IgD-negative memory B cell (primary cell): ENCODE measurements around the gene POU2AF2. TPM values are rescaled to one million over a fixed set of nuclear protein-coding genes. Genes with fewer than 3 reads are reported as not detected.
"Not testable (repeated sequence)": the region's sequence is repeated elsewhere in the genome, so short reads cannot be mapped to it uniquely, and the experiment has no call there.

Source experiments
- H3K27ac Mint-ChIP-seq, 3 donors: one replicate each; pipeline ENCODE4 v1.8.0; 2020 to 2022; ENCODE audit warnings: mild to moderate bottlenecking in 3 of 3, mixed read lengths in 3 of 3, moderate library complexity in 1 of 3
- H3K27me3 Mint-ChIP-seq: one replicate; pipeline ENCODE4 v1.8.0; 2021; ENCODE audit warnings: mixed read lengths
- H3K36me3 Mint-ChIP-seq: one replicate; pipeline ENCODE4 v1.8.0; 2020; ENCODE audit warnings: mild to moderate bottlenecking, mixed read lengths
- H3K4me1 Mint-ChIP-seq, 3 donors: one replicate each; pipeline ENCODE4 v1.8.0; 2020 to 2022; ENCODE audit warnings: mixed read lengths in 3 of 3, mild to moderate bottlenecking in 1 of 3
- H3K4me3 Mint-ChIP-seq, 4 donors: one replicate each; pipeline ENCODE4 v1.8.0; 2020 to 2022; ENCODE audit warnings: mild to moderate bottlenecking in 4 of 4, mixed read lengths in 4 of 4, moderate library complexity in 3 of 4
- H3K9me3 Mint-ChIP-seq, 3 donors: one replicate each; pipeline ENCODE4 v1.8.0; 2020 to 2021; ENCODE audit warnings: mixed read lengths in 3 of 3, mild to moderate bottlenecking in 1 of 3
- polyA plus RNA-seq: library from polyadenylated mRNA; unstranded; fragments of 300-500 nt; fragmentation: Illumina TruSeq; gene quantifications from one replicate; pipeline ENCODE4 v1.2.3, GENCODE V29; 2021

The POU2AF2 gene
- polyA plus RNA-seq, 1 donor from 2014 or later = not detected

DNA sequence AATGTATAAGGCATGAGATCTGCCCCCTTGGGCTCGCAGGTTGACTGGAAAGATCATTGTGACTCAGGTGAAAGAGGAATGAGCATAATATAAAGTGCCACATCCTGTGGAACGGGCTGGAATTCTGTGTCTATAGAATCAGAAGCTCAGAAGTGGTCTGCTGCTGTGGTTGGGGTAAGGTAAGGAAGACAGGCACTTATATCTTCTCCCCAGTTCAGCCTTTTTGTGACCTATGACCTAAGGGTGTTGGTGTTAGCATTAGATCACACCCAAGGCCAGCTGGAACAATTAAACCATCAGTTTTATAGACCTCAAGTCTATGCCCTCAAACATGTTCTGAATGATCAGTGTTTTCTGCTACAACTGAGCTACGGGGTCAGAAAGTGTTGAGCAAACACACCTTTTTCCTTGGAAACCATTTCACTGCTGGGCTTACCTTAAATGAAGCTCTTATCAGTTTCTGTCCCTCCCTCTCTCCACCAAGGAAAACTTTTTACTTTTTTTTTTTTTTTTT, 37.1 kb downstream of the POU2AF2 start:
- H3K4me1 Mint-ChIP-seq = peaks cover 9 to 12% (median 10%) of the 10 kb centered on the region in 3 donors
- no peaks in the 10 kb centered on the region for H3K36me3 Mint-ChIP-seq
- H3K27ac Mint-ChIP-seq = no peak overlapping the region
- no peaks in the 10 kb centered on the region for H3K9me3 Mint-ChIP-seq
- peaks cover 2% of the 10 kb centered on the region for H3K27me3 Mint-ChIP-seq
- no peak overlapping the region for H3K4me3 Mint-ChIP-seq

DNA sequence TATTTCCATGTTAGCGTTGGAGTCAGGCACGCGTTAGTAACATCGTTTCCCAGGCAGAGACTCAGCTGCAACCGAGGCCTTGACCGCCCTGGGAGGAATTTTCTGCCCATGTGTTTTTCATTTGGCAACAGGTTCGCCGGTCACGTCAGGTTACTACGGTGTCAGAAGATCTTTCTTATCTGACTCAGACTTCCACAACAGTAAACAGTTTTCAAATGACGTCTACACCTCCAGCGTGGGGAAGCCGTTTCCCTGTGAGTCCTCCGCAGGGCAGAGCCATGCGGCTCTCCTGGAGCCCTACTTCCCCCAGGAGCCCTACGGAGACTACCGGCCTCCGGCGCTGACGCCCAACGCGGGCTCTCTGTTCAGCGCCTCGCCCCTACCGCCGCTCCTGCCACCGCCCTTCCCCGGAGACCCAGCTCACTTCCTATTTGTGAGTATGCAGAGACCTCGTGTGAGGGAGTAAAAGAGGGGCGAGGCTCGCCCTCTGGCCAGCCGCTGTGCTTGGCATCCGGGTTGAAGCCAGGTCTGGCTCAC, 38.5 kb downstream of the POU2AF2 start:
- Mint-ChIP-seq H3K9me3 (no peaks in the 10 kb centered on the region), H3K4me1 (peaks cover 9 to 12% (median 10%) of the 10 kb centered on the region in 3 donors), H3K27me3 (peaks cover 2% of the 10 kb centered on the region), H3K4me3 (peak overlapping the region in 2 of 4 donors; percentile 30 to 55), H3K27ac (peak overlapping the region in 2 of 3 donors; percentile 20 to 86), H3K36me3 (no peaks in the 10 kb centered on the region)

DNA sequence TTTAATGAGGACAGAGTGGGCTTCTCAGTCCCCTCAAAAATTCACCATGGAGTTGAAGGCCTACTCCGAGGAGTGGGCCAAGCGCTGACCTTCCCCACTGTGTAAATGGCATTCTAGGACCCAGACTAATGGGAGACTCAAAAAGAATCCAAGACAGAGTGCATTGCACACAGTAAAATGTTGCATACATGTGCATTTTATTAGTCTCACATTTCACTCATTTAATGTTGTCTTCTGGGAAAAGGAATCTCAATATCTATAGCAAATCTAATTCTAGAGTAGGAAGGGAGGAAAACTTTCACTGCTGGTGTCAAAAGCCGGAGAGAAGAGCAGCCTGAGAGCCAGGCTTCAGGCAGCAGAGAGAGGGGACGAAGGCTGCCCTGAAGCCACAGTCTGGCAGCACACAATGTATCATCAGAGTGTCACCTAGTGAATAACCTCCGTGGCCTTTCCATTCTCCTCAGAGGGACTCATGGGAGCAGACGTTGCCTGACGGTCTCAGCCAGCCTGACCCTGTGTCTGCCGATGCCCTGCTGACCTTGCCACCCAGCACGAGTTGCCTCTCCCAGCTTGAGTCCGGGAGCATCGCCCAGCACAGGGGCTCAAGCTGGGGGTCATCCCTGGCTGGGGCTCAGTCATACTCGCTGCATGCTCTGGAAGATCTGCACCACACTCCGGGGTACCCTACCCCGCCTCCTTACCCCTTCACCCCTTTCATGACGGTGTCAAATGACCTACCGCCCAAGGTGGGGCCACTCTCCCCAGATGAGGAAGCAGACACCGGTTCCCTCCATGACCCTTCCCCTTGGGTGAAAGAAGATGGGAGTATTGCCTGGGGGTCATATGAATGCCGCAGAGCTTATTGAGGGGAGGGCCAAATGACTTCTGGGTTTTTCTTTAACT, 39.9 kb downstream of the POU2AF2 start:
- H3K4me3 Mint-ChIP-seq = peak overlapping the region in 1 of 4 donors; percentile 21

DNA sequence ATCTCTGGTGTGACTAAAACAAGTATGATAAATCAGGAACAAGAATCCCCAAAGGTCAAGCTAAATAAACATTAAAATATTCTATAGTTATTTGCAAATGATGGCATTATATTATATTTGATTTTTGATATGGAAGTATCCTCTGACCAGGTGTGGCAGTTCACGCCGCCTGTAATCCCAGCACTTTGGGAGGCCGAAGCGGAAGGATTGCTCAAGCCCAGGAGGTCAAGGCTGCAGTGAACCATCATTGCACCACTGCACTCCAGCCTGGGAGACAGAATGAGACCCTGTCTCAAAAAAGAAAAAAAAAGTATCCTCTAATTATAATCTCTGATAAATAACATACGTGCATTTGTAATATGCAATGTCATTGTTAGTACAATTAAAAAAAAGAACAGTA, 46.2 kb downstream of the POU2AF2 start:
- Mint-ChIP-seq H3K27ac (no peak overlapping the region), H3K4me1 (peaks cover 0 to 3% (median 2%) of the 10 kb centered on the region in 3 donors), H3K36me3 (no peaks in the 10 kb centered on the region), H3K4me3 (no peak overlapping the region), H3K9me3 (no peaks in the 10 kb centered on the region), H3K27me3 (no peaks in the 10 kb centered on the region)

More for the DNA sequence above, 39.9 kb downstream of the POU2AF2 start:
- H3K27me3 Mint-ChIP-seq = no peaks in the 10 kb centered on the region
- H3K9me3 Mint-ChIP-seq = no peaks in the 10 kb centered on the region
- H3K4me1 Mint-ChIP-seq = peaks cover 9 to 12% (median 10%) of the 10 kb centered on the region in 3 donors
- H3K27ac Mint-ChIP-seq = no peak overlapping the region
- H3K36me3 Mint-ChIP-seq = no peaks in the 10 kb centered on the region

DNA sequence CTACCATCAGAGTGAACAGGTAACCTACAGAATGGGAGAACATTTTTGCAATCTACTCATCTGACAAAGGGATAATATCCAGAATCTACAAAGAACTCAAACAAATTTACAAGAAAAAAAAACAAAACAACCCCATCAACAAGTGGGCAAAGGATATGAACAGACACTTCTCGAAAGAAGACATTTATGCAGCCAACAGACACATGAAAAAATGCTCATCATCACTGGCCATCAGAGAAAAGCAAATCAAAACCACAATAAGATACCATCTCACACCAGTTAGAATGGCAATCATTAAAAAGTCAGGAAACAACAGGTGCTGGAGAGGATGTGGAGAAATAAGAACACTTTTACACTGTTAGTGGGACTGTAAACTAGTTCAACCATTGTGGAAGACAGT, 46.9 kb downstream of the POU2AF2 start:
- H3K27me3 Mint-ChIP-seq, H3K4me1 Mint-ChIP-seq, H3K9me3 Mint-ChIP-seq, H3K27ac Mint-ChIP-seq, H3K4me3 Mint-ChIP-seq, H3K36me3 Mint-ChIP-seq: not testable (repeated sequence)

DNA sequence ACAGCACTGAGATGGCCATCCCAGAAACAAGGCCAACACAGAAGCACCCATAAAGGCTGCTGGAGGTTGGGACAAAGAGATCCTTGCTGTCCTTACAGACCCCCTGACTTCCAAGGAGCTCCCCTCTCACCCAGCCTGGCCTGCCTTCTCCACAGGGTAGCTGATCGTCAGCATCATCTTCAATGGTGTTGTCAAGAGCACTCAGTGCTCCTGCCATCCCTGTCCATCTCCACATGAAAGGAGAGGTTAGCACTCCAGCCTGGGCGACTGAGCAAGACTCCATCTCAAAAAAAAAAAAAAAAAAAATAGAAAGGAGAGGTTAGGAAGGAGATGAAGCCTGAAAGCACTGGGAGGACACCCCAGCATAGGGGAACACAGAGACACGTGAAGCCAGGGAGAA, 50.7 kb downstream of the POU2AF2 start:
- H3K36me3 Mint-ChIP-seq = no peaks in the 10 kb centered on the region
- peaks cover 9 to 19% (median 12%) of the 10 kb centered on the region in 3 donors for H3K4me1 Mint-ChIP-seq
- H3K4me3 Mint-ChIP-seq = peak overlapping the region in 1 of 4 donors; percentile 74
- H3K27me3 Mint-ChIP-seq = peaks cover 3% of the 10 kb centered on the region
- H3K9me3 Mint-ChIP-seq = no peaks in the 10 kb centered on the region
- no peak overlapping the region for H3K27ac Mint-ChIP-seq

DNA sequence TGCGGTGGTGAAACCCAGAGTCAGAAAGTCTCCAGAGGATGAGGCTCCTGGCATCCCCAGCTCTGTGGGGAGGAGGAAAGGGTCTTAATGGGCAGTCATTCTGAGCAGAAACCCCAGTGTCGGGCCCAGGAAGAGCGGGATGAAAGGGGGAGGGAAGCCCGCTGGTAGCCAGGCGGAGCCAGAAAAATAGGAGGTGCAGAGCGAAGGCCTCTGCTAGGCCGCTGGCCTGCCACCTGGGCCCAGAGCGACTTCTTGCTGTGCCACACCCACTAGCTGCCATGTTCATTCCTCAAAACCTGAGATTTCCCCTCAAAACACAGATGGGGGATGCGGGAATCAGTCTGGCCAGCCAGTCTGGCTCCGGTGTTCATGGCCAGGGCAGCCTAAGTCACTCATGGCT, 52.2 kb downstream of the POU2AF2 start:
- H3K36me3 Mint-ChIP-seq = no peaks in the 10 kb centered on the region
- H3K27me3 Mint-ChIP-seq = peaks cover 3% of the 10 kb centered on the region
- H3K4me1 Mint-ChIP-seq = peaks cover 14 to 29% (median 22%) of the 10 kb centered on the region in 3 donors
- peak overlapping the region; percentile 71 to 87 (median 80) for H3K4me3 Mint-ChIP-seq
- H3K9me3 Mint-ChIP-seq = no peaks in the 10 kb centered on the region
- H3K27ac Mint-ChIP-seq = no peak overlapping the region

DNA sequence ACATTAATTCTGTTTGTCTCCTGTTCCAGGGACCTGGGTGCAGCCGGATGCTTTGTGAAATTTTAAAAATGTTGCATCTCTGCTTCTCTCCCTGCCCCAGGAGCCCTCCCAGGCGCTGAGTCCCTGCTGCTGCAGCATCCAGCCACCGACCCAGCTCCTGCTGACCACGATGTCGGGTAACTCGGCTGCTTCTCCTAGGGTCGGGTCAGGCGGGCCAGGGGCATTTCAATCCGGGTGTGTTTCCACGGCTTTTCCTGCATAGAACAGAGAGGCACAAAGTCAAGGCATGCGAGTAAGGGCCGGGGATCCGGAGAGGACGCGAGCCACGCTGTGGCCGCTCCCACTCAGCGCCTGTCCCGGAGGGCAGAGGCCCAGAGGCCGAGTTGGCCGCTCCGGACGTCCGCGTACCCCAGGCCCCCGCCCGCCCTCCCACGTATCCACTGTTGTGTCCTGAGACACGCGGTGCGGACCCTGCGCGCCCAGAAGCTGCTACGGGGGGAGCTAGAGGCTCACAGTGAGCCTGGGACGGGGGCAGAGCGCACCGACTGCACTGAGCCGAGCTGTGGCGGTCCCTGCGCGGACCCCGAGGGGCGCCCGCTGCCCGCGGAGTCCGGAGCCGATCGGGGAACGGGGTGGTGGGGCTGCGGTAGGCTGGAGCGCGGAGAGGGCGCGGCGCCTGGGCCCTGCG, 53.0 kb downstream of the POU2AF2 start, which contains the start of gene POU2AF3:
Gene POU2AF3, plus strand, starts transcription at position 134 of the 688 bp plus-strand sequence. Its CDS starts 36 bp downstream, at position 170.
- Mint-ChIP-seq H3K27me3 (peaks cover 3% of the 10 kb centered on the region), H3K4me1 (peaks cover 16 to 30% (median 28%) of the 10 kb centered on the region in 3 donors), H3K36me3 (no peaks in the 10 kb centered on the region), H3K9me3 (no peaks in the 10 kb centered on the region), H3K4me3 (peak within 1 kb of the TSS; percentile 74 to 88 (median 83)), H3K27ac (no peak within 1 kb of the TSS)

DNA sequence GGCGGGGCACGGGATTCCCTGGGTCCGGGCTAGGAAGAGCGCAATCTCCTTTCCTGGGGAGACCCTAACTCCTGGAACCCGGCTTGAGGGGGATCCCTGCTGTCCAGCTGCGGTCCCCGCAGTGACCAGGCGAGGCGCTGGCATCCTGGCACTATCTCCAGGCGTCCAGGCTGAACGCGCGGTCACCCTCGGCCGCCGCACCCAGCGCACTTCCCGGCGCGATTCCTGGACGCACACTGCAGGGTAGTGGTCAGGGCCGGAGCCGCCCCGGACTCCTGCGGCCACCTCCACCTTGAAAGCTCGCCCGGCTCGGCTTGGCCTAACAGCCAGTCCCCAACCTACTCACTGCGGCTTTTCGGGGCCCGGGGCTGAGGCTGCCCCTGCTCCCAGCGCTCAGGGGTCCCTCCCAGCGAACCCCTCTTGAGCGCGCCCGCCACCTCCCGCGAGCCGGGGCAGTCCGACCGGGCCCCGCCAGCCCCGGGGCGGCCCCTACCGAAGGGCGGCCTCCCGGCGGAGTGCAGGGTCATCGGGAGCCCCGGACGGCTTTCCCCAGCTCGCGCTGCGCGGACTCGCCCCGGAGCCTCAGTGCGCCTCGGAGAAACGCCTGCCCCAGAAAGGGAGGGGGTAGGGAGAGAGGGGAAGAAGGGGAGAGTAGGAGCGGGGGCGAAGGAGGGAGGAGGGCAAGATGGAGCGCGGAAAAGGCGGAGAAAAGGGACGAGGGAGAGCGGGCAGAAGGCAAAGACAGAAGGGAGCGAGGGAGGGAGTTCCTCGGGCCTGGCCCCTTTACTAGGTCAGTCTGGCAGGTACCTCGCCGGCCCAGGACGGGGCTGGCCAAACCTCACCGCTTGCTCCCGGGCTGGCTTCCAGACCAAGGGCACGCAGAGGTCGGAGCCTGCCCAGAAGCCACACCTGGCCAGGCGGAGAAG, 53.8 kb downstream of the POU2AF2 start:
- Mint-ChIP-seq H3K9me3 (no peaks in the 10 kb centered on the region), H3K27ac (no peak overlapping the region), H3K4me1 (peaks cover 16 to 30% (median 28%) of the 10 kb centered on the region in 3 donors), H3K4me3 (peak overlapping the region; percentile 75 to 88 (median 83)), H3K36me3 (no peaks in the 10 kb centered on the region), H3K27me3 (peaks cover 3% of the 10 kb centered on the region)

DNA sequence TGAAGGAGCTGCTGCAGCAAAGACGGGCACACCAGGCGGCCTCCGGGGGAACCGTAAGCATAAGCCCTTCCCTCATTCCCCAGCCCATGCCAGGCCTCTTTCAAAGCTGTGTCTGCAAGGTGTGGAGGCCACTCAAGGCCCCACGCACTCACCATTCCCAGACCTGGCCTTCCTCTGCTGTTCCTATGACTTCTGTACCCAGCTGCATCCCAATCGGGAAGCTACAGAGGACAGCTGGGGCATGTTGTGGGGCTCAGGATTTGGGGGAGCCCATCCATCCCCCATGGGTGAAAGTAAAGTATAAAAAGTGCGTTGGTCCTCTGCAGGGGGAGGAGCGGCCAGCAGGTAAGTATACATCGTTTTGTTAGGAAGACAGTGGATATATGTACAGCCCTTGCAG, 55.0 kb downstream of the POU2AF2 start:
- peak overlapping the region; percentile 11 to 75 (median 62) for H3K4me3 Mint-ChIP-seq
- H3K27me3 Mint-ChIP-seq = peaks cover 3% of the 10 kb centered on the region
- peak overlapping the region in 2 of 3 donors; percentile 5 to 21 for H3K27ac Mint-ChIP-seq
- H3K36me3 Mint-ChIP-seq = peaks cover under 1% of the 10 kb centered on the region
- H3K9me3 Mint-ChIP-seq = no peaks in the 10 kb centered on the region
- peaks cover 16 to 28% (median 27%) of the 10 kb centered on the region in 3 donors for H3K4me1 Mint-ChIP-seq

DNA sequence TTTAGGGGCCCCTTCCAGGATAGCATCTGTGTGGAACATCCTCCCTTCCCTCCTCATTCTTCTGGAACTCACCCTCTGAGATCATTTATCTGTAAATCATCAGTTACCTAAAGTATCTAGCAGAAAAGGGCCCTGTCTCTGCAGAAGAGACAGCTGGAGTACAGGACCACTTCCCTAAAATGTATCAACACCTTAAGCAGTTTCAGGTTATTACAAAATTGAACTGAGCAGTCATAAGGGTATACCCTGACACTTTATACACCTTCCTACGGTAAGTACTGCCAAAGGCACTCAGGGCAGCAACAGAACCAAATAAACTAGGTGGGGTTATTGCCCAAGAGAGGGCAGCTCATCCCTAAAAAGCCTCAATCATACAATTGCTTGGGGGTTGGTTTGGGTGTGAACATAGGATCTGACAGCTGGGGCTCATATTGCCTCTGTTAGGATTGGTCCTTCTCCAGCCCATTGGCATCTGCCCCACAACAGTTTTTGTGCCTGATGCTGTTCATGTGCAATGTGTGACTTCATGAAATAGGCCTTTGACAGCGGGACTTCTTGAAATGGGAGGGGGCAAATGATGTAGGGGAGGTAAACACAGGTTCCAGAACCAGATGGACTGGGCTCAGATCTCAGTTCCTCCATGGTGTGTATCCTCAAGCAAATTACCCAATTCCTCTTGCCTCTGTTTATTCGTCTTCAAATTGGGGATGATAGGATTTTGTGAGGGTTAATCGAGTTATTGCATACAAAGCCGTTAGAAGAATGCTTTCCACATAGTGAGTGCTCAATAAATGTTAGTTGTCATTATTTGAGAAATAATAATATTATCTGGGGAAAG, 55.7 kb downstream of the POU2AF2 start:
- Mint-ChIP-seq H3K4me1 (peaks cover 16 to 28% (median 27%) of the 10 kb centered on the region in 3 donors), H3K27me3 (peaks cover 3% of the 10 kb centered on the region), H3K9me3 (no peaks in the 10 kb centered on the region), H3K27ac (peak overlapping the region in 1 of 3 donors; percentile 5), H3K36me3 (peaks cover 7% of the 10 kb centered on the region), H3K4me3 (peak overlapping the region in 2 of 4 donors; percentile 49 to 75)

DNA sequence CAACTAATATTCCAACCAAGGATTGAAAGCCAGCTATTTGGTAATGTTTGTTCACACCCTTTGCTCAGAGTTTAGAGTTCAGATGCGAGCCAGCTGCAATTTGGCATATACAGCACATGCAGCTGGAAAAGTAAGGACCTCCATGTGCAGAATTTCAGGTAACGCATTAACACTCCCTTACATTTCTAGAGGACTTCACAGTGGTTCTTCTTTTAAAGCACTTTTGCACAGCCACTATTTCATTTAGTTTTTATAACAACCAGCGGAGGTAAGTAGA, 56.3 kb downstream of the POU2AF2 start:
- H3K4me3 Mint-ChIP-seq = peak overlapping the region in 1 of 4 donors; percentile 6

DNA sequence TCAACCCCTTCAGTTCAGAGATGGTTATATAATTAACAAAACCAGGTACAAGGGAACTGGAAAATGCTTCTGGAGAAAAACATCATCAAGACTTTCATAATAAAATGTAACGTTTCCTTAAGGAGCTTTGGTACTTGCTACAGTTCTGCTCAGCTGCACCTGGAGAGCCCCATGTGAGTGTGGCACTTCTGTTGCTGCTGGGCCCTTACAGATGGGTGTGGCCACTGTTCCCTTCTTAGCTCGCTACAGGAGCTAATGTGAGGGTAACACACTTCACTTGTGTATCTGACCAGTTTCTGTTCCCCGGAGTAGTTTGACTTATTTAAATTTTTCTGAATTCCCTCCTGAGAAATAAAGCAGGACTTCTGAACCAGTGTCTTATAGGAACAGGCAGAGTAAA, 56.8 kb downstream of the POU2AF2 start:
- H3K27me3 Mint-ChIP-seq = peaks cover 3% of the 10 kb centered on the region
- H3K4me1 Mint-ChIP-seq = peaks cover 13 to 28% (median 27%) of the 10 kb centered on the region in 3 donors
- H3K36me3 Mint-ChIP-seq = peaks cover 12% of the 10 kb centered on the region
- no peaks in the 10 kb centered on the region for H3K9me3 Mint-ChIP-seq
- no peak overlapping the region for H3K27ac Mint-ChIP-seq
- H3K4me3 Mint-ChIP-seq = peak overlapping the region in 1 of 4 donors; percentile 6

More for the DNA sequence above, 56.3 kb downstream of the POU2AF2 start:
- H3K36me3 Mint-ChIP-seq = peaks cover 10% of the 10 kb centered on the region
- no peak overlapping the region for H3K27ac Mint-ChIP-seq
- peaks cover 3% of the 10 kb centered on the region for H3K27me3 Mint-ChIP-seq
- no peaks in the 10 kb centered on the region for H3K9me3 Mint-ChIP-seq
- H3K4me1 Mint-ChIP-seq = peaks cover 14 to 28% (median 27%) of the 10 kb centered on the region in 3 donors
